ENCODE measurements around the gene FAS. TPM values are rescaled to one million over a fixed set of nuclear protein-coding genes. Genes with fewer than 3 reads are reported as not detected.
A peak's percentile ranks its signal among the peaks of the same experiment; 100 is the strongest.

The FAS gene
- polyA plus RNA-seq, 1 donor (not counting 4 experiments of a cell fraction or from before 2014, with no cell fraction given): 44.8 TPM

DNA sequence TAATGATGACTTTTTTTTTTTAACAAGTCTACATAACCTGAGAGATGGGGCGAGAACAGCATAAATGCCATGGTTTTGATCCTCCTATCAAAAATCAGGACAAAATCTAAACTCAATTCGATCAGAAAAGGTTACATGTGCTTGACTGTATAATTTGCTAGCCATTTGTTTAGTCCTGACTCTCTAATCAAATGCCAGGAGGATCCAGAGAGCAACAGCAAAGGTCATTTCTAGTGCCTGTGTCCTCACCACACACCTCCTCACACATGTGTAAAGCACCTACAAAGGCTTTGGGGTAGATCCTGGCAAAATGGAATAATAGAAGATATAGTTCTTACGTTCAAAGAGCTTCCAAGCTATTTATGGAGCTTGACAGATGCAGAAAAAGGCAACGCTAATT is 11.0 kb upstream of the FAS start:
- Histone ChIP-seq H4K20me1 (ENCODE audit: control insufficient read depth, extremely low read depth, insufficient read depth, low read length) (no peaks in the 10 kb centered on the region), H2AFZ (ENCODE audit: control insufficient read depth, low read length) (no peak overlapping the region), H3K4me2 (ENCODE audit: control insufficient read depth, extremely low read depth, insufficient read depth, low read depth, low read length) (peak overlapping the region; percentile 44), H3K9ac (ENCODE audit: control insufficient read depth, extremely low read depth, insufficient read depth, low read length) (no peak overlapping the region), H3K9me3 (ENCODE audit: control insufficient read depth, low read depth, low read length) (no peaks in the 10 kb centered on the region), H3K36me3 (ENCODE audit: control insufficient read depth in 2 of 2, extremely low read depth in 1 of 2, insufficient read depth in 2 of 2, low read length in 2 of 2) (no peaks in the 10 kb centered on the region), H3K9me1 (ENCODE audit: control insufficient read depth, extremely low read depth, insufficient read depth, low read length) (no peaks in the 10 kb centered on the region), H3K4me3 (ENCODE audit: control insufficient read depth in 2 of 3, extremely low read depth in 1 of 3, insufficient read depth in 2 of 3, low read depth in 1 of 3, low read length in 3 of 3) (no peak overlapping the region), H3K27ac (ENCODE audit: control insufficient read depth, insufficient read depth, low read length) (no peak overlapping the region), H3K27me3 (ENCODE audit: control insufficient read depth, extremely low read depth, insufficient read depth, low read length) (no peaks in the 10 kb centered on the region), H3K4me1 (ENCODE audit: control insufficient read depth, extremely low read depth, insufficient read depth, low read length) (peaks cover 11% of the 10 kb centered on the region), H3K79me2 (ENCODE audit: control insufficient read depth, insufficient read depth, low read length) (no peaks in the 10 kb centered on the region)
- TF ChIP-seq, protein P1, sequence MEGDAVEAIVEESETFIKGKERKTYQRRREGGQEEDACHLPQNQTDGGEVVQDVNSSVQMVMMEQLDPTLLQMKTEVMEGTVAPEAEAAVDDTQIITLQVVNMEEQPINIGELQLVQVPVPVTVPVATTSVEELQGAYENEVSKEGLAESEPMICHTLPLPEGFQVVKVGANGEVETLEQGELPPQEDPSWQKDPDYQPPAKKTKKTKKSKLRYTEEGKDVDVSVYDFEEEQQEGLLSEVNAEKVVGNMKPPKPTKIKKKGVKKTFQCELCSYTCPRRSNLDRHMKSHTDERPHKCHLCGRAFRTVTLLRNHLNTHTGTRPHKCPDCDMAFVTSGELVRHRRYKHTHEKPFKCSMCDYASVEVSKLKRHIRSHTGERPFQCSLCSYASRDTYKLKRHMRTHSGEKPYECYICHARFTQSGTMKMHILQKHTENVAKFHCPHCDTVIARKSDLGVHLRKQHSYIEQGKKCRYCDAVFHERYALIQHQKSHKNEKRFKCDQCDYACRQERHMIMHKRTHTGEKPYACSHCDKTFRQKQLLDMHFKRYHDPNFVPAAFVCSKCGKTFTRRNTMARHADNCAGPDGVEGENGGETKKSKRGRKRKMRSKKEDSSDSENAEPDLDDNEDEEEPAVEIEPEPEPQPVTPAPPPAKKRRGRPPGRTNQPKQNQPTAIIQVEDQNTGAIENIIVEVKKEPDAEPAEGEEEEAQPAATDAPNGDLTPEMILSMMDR (optimal IDR thresholded peaks at IDR 0.05 in 1 of 3, IDR thresholded peaks at IDR 0.05 in 1 of 3, conservative IDR thresholded peaks at IDR 0.05 in 1 of 3; ENCODE audit: extremely low read depth in 1 of 3, insufficient read depth in 2 of 3, low read length in 3 of 3): no peak
- no peak for TF ChIP-seq EZH2 (IDR thresholded peaks at IDR 0.05; ENCODE audit: low read length)
- DNase-seq (ENCODE audit: low read depth, low spot score) (no peak), FAIRE-seq (no peak)
- dilution Hi-C loops (cut with MboI; ENCODE audit: extremely low pct_ligation_motif_present, low sequenced_read_pairs): no loop called here

DNA sequence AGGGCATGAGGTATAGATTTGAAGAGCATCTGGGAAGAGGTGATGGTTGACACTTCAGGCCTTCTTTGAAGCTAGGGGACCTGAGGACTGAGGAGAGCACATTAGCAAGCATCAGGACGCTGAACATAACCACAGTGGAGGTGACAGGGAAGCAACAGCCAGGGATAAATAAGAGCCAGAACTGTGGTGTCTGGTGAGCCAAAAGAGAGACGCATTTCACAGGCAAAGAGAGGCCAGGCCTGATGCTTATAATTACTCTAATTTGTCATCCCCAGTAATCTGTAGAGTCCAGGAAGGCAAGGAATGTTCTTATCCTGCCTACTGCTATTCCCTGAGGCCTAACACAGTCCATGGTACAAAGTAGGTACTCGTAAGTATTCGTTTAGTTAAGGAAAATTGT is 10.4 kb upstream of the FAS start:
- H3K4me1 ChIP-seq (ENCODE audit: control insufficient read depth, extremely low read depth, insufficient read depth, low read length): peaks cover 10% of the 10 kb centered on the region
- dilution Hi-C loops (cut with MboI; ENCODE audit: extremely low pct_ligation_motif_present, low sequenced_read_pairs): no loop called here
- H3K27ac ChIP-seq (ENCODE audit: control insufficient read depth, insufficient read depth, low read length): no peak overlapping the region
- no peaks in the 10 kb centered on the region for H3K9me1 ChIP-seq (ENCODE audit: control insufficient read depth, extremely low read depth, insufficient read depth, low read length)
- TF ChIP-seq EZH2 (IDR thresholded peaks at IDR 0.05; ENCODE audit: low read length): no peak
- TF ChIP-seq, protein P1 (optimal IDR thresholded peaks at IDR 0.05 in 1 of 3, IDR thresholded peaks at IDR 0.05 in 1 of 3, conservative IDR thresholded peaks at IDR 0.05 in 1 of 3; ENCODE audit: extremely low read depth in 1 of 3, insufficient read depth in 2 of 3, low read length in 3 of 3): no peak
- FAIRE-seq (no peak), DNase-seq (ENCODE audit: low read depth, low spot score) (no peak)
- H4K20me1 ChIP-seq (ENCODE audit: control insufficient read depth, extremely low read depth, insufficient read depth, low read length): no peaks in the 10 kb centered on the region
- no peak overlapping the region for H3K9ac ChIP-seq (ENCODE audit: control insufficient read depth, extremely low read depth, insufficient read depth, low read length)
- H2AFZ ChIP-seq (ENCODE audit: control insufficient read depth, low read length): no peak overlapping the region
- H3K36me3 ChIP-seq (ENCODE audit: control insufficient read depth in 2 of 2, extremely low read depth in 1 of 2, insufficient read depth in 2 of 2, low read length in 2 of 2): no peaks in the 10 kb centered on the region
- H3K4me2 ChIP-seq (ENCODE audit: control insufficient read depth, extremely low read depth, insufficient read depth, low read depth, low read length): no peak overlapping the region
- no peaks in the 10 kb centered on the region for H3K27me3 ChIP-seq (ENCODE audit: control insufficient read depth, extremely low read depth, insufficient read depth, low read length)
- no peak overlapping the region for H3K4me3 ChIP-seq (ENCODE audit: control insufficient read depth in 2 of 3, extremely low read depth in 1 of 3, insufficient read depth in 2 of 3, low read depth in 1 of 3, low read length in 3 of 3)
- H3K79me2 ChIP-seq (ENCODE audit: control insufficient read depth, insufficient read depth, low read length): no peaks in the 10 kb centered on the region
- H3K9me3 ChIP-seq (ENCODE audit: control insufficient read depth, low read depth, low read length): no peaks in the 10 kb centered on the region
